T-cell (primary cell): ENCODE measurements around the gene HSPB6. TPM values are rescaled to one million over a fixed set of nuclear protein-coding genes. Genes with fewer than 3 reads are reported as not detected.
"Not testable (repeated sequence)": the region's sequence is repeated elsewhere in the genome, so short reads cannot be mapped to it uniquely, and the experiment has no call there.

ENCODE experiments used
- ATAC-seq, 4 experiments: fragments of 200-7000 bp in 3 of 4; fragments of 150-1000 bp in 1 of 4; cut with Tn5 transposase; replicated peaks in 1 of 4; 1 replicate in 3 of 4; 2 replicates in 1 of 4; pipeline ENCODE4 v1.10.0; 2021; ENCODE audit warnings: moderate library complexity in 3 of 4, mild to moderate bottlenecking in 2 of 4, moderate number of reproducible peaks in 1 of 4
- CTCF ChIA-PET, 2 donors: fragments of 300-600 bp; sonication (Branson Sonifier 250); formaldehyde crosslinking; loops; one replicate each; lab custom pipeline; 2022; ENCODE audit warnings: antibody characterized with exemption in 2 of 2; lab: Charles Lee
- POLR2A ChIA-PET, 2 donors: fragments of 300-600 bp; sonication (Branson Sonifier 250); formaldehyde crosslinking; loops; one replicate each; lab custom pipeline; 2022; ENCODE audit warnings: antibody characterized with exemption in 2 of 2; lab: Charles Lee
- DNase-seq, 35 experiments: peaks; one replicate each; pipeline versions ENCODE4 v3.0.0 to v3.0.0-alpha.2; 2013 to 2023
- H3K27ac ChIP-seq: one replicate; pipeline ENCODE4 v1.5.1; 2013; ENCODE audit warnings: low read length
- H3K27me3 ChIP-seq, 2 experiments: replicated peaks in 1 of 2; 1 replicate in 1 of 2; 2 replicates in 1 of 2; pipeline versions ENCODE4 v1.6.1 to v1.7.0; 2013; ENCODE audit warnings: low read length in 1 of 2, mixed read lengths in 1 of 2; ENCODE audit not compliant: control insufficient read depth in 2 of 2, insufficient read depth in 2 of 2; ENCODE audit errors: extremely low read depth in 1 of 2
- H3K36me3 ChIP-seq, 2 donors: 1 replicate in 1 of 2; 2 replicates in 1 of 2; pipeline versions ENCODE4 v1.6.1 to v1.7.0; 2013; ENCODE audit warnings: low read length in 1 of 2; ENCODE audit not compliant: control insufficient read depth in 2 of 2, insufficient read depth in 1 of 2; ENCODE audit errors: extremely low read depth in 1 of 2
- H3K4me1 ChIP-seq, 2 experiments: 1 replicate in 1 of 2; 2 replicates in 1 of 2; pipeline versions ENCODE4 v1.6.1 to v1.7.0; 2013; ENCODE audit warnings: low read length in 2 of 2, mixed read lengths in 1 of 2; ENCODE audit not compliant: insufficient read depth in 2 of 2, control insufficient read depth in 1 of 2; ENCODE audit errors: extremely low read depth in 1 of 2
- H3K4me3 ChIP-seq, 2 donors: 1 replicate in 1 of 2; 2 replicates in 1 of 2; pipeline versions ENCODE4 v1.5.1 to v1.7.0; 2013; ENCODE audit warnings: mild to moderate bottlenecking in 2 of 2, low read length in 1 of 2, moderate library complexity in 1 of 2; ENCODE audit not compliant: control insufficient read depth in 1 of 2; ENCODE audit errors: extremely low read depth in 1 of 2
- H3K9me3 ChIP-seq: 2 replicates; pipeline ENCODE4 v1.7.0; 2013
- H3K27ac Mint-ChIP-seq, 2 donors: one replicate each; pipeline ENCODE4 v1.8.0; 2020 to 2021; ENCODE audit warnings: mild to moderate bottlenecking in 2 of 2, mixed read lengths in 2 of 2
- H3K27me3 Mint-ChIP-seq, 2 donors: one replicate each; pipeline ENCODE4 v1.8.0; 2021 to 2022; ENCODE audit warnings: mixed read lengths in 2 of 2
- H3K36me3 Mint-ChIP-seq: one replicate; pipeline ENCODE4 v1.8.0; 2021; ENCODE audit warnings: mixed read lengths
- H3K4me1 Mint-ChIP-seq, 3 donors: one replicate each; pipeline ENCODE4 v1.8.0; 2020 to 2022; ENCODE audit warnings: mixed read lengths in 3 of 3, mild to moderate bottlenecking in 1 of 3
- H3K4me3 Mint-ChIP-seq, 3 donors: one replicate each; pipeline ENCODE4 v1.8.0; 2020 to 2022; ENCODE audit warnings: mild to moderate bottlenecking in 3 of 3, mixed read lengths in 3 of 3, moderate library complexity in 3 of 3
- H3K9me3 Mint-ChIP-seq, 3 donors: one replicate each; pipeline ENCODE4 v1.8.0; 2020 to 2022; ENCODE audit warnings: mixed read lengths in 3 of 3
- WGBS: methylation state at CpG from one replicate; pipeline ENCODE4 v1.1.5; 2013; ENCODE audit warnings: missing lambda C conversion rate; ENCODE audit not compliant: insufficient coverage; 5-methylcytosine and 5-hydroxymethylcytosine counted together
- total RNA-seq, 35 experiments: library from RNA in 6 of 35; stranded (reverse) in 6 of 35; fragments of 120-200 nt in 1 of 35; gene quantifications; one replicate each; pipeline versions ENCODE4 v1.2.1 to v1.2.4 and lab custom pipeline; 2013 to 2026

The HSPB6 gene
- total RNA-seq, 5 donors from 2014 or later (not counting 1 experiment from before 2014, with no cell fraction given): 0.44 to 0.69 (median 0.51) TPM; not detected in 2

GRCh38 chr19:35775298-35776101 is 18.7 kb upstream of the HSPB6 start, which contains the start of gene ARHGAP33:
ARHGAP33 (plus strand) TSS chr19:35775564; CDS start chr19:35775659, 95 bp downstream.
- Mint-ChIP-seq H3K4me3 (peak within 1 kb of the TSS; percentile 78 to 88 (median 80)), H3K27me3 (no peaks in the 10 kb centered on the region), H3K4me1 (peaks cover 6 to 20% (median 20%) of the 10 kb centered on the region in 3 donors), H3K9me3 (no peaks in the 10 kb centered on the region), H3K27ac (peak within 1 kb of the TSS in 1 of 2 donors; percentile 64), H3K36me3 (peaks cover 4% of the 10 kb centered on the region)
- under 1% methylated on average over 68 of the region's 82 CpGs for WGBS
- peak; percentile 94 to 100 (median 98) for DNase-seq
- Histone ChIP-seq H3K27ac (no peak within 1 kb of the TSS), H3K36me3 (peaks cover 0 to 3% of the 10 kb centered on the region in 2 donors), H3K9me3 (no peaks in the 10 kb centered on the region), H3K4me3 (peak within 1 kb of the TSS in 1 of 2 donors; percentile 62), H3K4me1 (peaks cover 4 to 19% of the 10 kb centered on the region in 2 experiments), H3K27me3 (no peaks in the 10 kb centered on the region)
- ChIA-PET POLR2A (no interaction called here), CTCF (no interaction called here)
- peak; percentile 96 to 99 (median 98) for ATAC-seq

GRCh38 chr19:35775046-35775297 is 18.1 kb upstream of the HSPB6 start:
- DNase-seq: no peak
- 20% methylated on average over 7 of the region's 9 CpGs for WGBS
- H3K27me3 ChIP-seq: no peaks in the 10 kb centered on the region
- peaks cover 4 to 19% of the 10 kb centered on the region in 2 experiments for H3K4me1 ChIP-seq
- Mint-ChIP-seq H3K9me3 (no peaks in the 10 kb centered on the region), H3K4me3 (peak overlapping the region; percentile 78 to 88 (median 80)), H3K27me3 (no peaks in the 10 kb centered on the region), H3K27ac (no peak overlapping the region), H3K4me1 (peaks cover 6 to 20% (median 20%) of the 10 kb centered on the region in 3 donors), H3K36me3 (peaks cover 4% of the 10 kb centered on the region)
- H3K36me3 ChIP-seq: peaks cover 0 to 1% of the 10 kb centered on the region in 2 donors
- ChIA-PET CTCF (no interaction called here), POLR2A (no interaction called here)
- H3K27ac ChIP-seq: no peak overlapping the region
- no peaks in the 10 kb centered on the region for H3K9me3 ChIP-seq
- peak overlapping the region in 1 of 2 donors; percentile 62 for H3K4me3 ChIP-seq
- peak in 1 of 4 experiments; percentile 19 for ATAC-seq

GRCh38 chr19:35774274-35775045 is 17.6 kb upstream of the HSPB6 start:
- ATAC-seq (no peak), DNase-seq (no peak)
- H3K27me3 Mint-ChIP-seq: no peaks in the 10 kb centered on the region
- H3K27me3 ChIP-seq: no peaks in the 10 kb centered on the region
- no peak overlapping the region for H3K27ac ChIP-seq
- WGBS: 62% methylated on average over 12 of the region's 16 CpGs
- ChIA-PET CTCF (no interaction called here), POLR2A (no interaction called here)
- H3K4me3 Mint-ChIP-seq: peak overlapping the region; percentile 78 to 88 (median 80)
- no peaks in the 10 kb centered on the region for H3K36me3 ChIP-seq
- H3K9me3 ChIP-seq: no peaks in the 10 kb centered on the region
- peaks cover 4 to 19% of the 10 kb centered on the region in 2 experiments for H3K4me1 ChIP-seq
- H3K9me3 Mint-ChIP-seq: no peaks in the 10 kb centered on the region
- H3K27ac Mint-ChIP-seq: peak overlapping the region in 1 of 2 donors; percentile 64
- H3K4me3 ChIP-seq: peak overlapping the region in 1 of 2 donors; percentile 62
- peaks cover 4% of the 10 kb centered on the region for H3K36me3 Mint-ChIP-seq
- peaks cover 6 to 20% (median 20%) of the 10 kb centered on the region in 3 donors for H3K4me1 Mint-ChIP-seq

GRCh38 chr19:35773020-35773806 is 16.4 kb upstream of the HSPB6 start:
- Histone ChIP-seq H3K27me3 (no peaks in the 10 kb centered on the region), H3K4me3 (no peak overlapping the region), H3K36me3 (peaks cover 0 to 4% of the 10 kb centered on the region in 2 donors), H3K4me1 (peaks cover 4 to 19% of the 10 kb centered on the region in 2 experiments), H3K9me3 (no peaks in the 10 kb centered on the region), H3K27ac (no peak overlapping the region)
- POLR2A ChIA-PET: no interaction called here
- H3K9me3 Mint-ChIP-seq: no peaks in the 10 kb centered on the region
- no peak overlapping the region for H3K4me3 Mint-ChIP-seq
- no peaks in the 10 kb centered on the region for H3K27me3 Mint-ChIP-seq
- H3K27ac Mint-ChIP-seq: no peak overlapping the region
- peaks cover 6 to 20% (median 20%) of the 10 kb centered on the region in 3 donors for H3K4me1 Mint-ChIP-seq
- peaks cover 4% of the 10 kb centered on the region for H3K36me3 Mint-ChIP-seq
- ATAC-seq (no peak), DNase-seq (no peak)
- CTCF ChIA-PET: interaction anchor here in 1 of 2 donors (0.6 kb wide), 1 partner anchor 78 kb away, joined by 4 read pairs; no protein-coding TSS in a partner anchor
- 100% methylated on average over 2 of the region's 9 CpGs for WGBS

- H3K4me1 ChIP-seq: peaks cover 4 to 19% of the 10 kb centered on the region in 2 experiments
- H3K9me3 Mint-ChIP-seq, H3K36me3 Mint-ChIP-seq, H3K36me3 ChIP-seq, H3K27me3 Mint-ChIP-seq, DNase-seq, ATAC-seq, H3K4me3 Mint-ChIP-seq, H3K27me3 ChIP-seq, H3K4me3 ChIP-seq, CTCF ChIA-PET, H3K9me3 ChIP-seq, H3K27ac Mint-ChIP-seq, POLR2A ChIA-PET, H3K27ac ChIP-seq: not testable (repeated sequence)
- 94% methylated on average over 3 of the region's 5 CpGs for WGBS
- peaks cover 6 to 20% (median 20%) of the 10 kb centered on the region in 3 donors for H3K4me1 Mint-ChIP-seq
These were observed 15.5 kb upstream of the HSPB6 start for GRCh38 chr19:35772362-35772761.

- Mint-ChIP-seq H3K27me3 (no peaks in the 10 kb centered on the region), H3K9me3 (no peaks in the 10 kb centered on the region), H3K4me1 (no peaks in the 10 kb centered on the region), H3K36me3 (peaks cover 7% of the 10 kb centered on the region), H3K27ac (no peak overlapping the region), H3K4me3 (no peak overlapping the region)
- Histone ChIP-seq H3K36me3 (peaks cover 4 to 25% of the 10 kb centered on the region in 2 donors), H3K4me1 (no peaks in the 10 kb centered on the region), H3K9me3 (no peaks in the 10 kb centered on the region), H3K27ac (no peak overlapping the region), H3K27me3 (no peaks in the 10 kb centered on the region), H3K4me3 (no peak overlapping the region)
- 97% methylated on average over 15 of the region's 15 CpGs for WGBS
- CTCF ChIA-PET: no interaction called here
- DNase-seq (no peak), ATAC-seq (no peak)
- POLR2A ChIA-PET: no interaction called here
These were observed 11.2 kb upstream of the HSPB6 start for GRCh38 chr19:35768082-35768421.
